A549 (cell line): ENCODE results near the gene AUH. TPM values are rescaled to one million over a fixed set of nuclear protein-coding genes. Genes with fewer than 3 reads are reported as not detected.
"Not testable (repeated sequence)": the region's sequence is repeated elsewhere in the genome, so short reads cannot be mapped to it uniquely, and the experiment has no call there.

ENCODE experiments used
- ATAC-seq, 2 experiments: fragments of 200-7000 bp in 1 of 2; fragments of >200 bp in 1 of 2; cut with Nextera tagmentation in 1 of 2; cut with Tn5 transposase in 1 of 2; 3 replicates each; pipeline versions ENCODE4 v1.8.0 to v1.9.1; 2018 to 2020; ENCODE audit warnings: mild to moderate bottlenecking in 1 of 2, moderate library complexity in 1 of 2
- CTCF ChIA-PET: fragments of 300-600 bp; sonication (Branson Sonifier 250); formaldehyde crosslinking; extraction: SDS; loops from one replicate; lab custom pipeline; 2021; ENCODE audit warnings: antibody characterized with exemption, inconsistent platforms; lab: Yijun Ruan, JAX
- POLR2A ChIA-PET: fragments of 350-600 bp; formaldehyde crosslinking; extraction: SDS; loops from one replicate; lab custom pipeline; 2021; ENCODE audit warnings: antibody characterized with exemption, inconsistent platforms; lab: Yijun Ruan, JAX
- DNase-seq, 2 experiments: peaks; one replicate each; pipeline versions ENCODE4 v3.0.0 to v3.0.0-alpha.2; 2011 to 2016; ENCODE audit warnings: low read depth in 1 of 2, low spot score in 1 of 2
- FAIRE-seq: peaks from 2 replicates; lab custom pipeline; 2011; peaks lifted over from hg19 to GRCh38; lab: Jason Lieb, UNC
- H3K27ac ChIP-seq, 2 experiments: fragments of >200 bp; sonication (Bioruptor Twin); formaldehyde crosslinking; 3 replicates each; pipeline ENCODE4 v1.5.1; 2016 to 2017
- H3K4me1 ChIP-seq: fragments of >200 bp; sonication (Bioruptor Twin); formaldehyde crosslinking; 3 replicates; pipeline ENCODE4 v1.6.1; 2016
- H3K4me2 ChIP-seq: fragments of >200 bp; sonication (Bioruptor Twin); formaldehyde crosslinking; 3 replicates; pipeline ENCODE4 v1.6.1; 2016
- H3K4me3 ChIP-seq: fragments of >200 bp; sonication (Bioruptor Twin); formaldehyde crosslinking; 3 replicates; pipeline ENCODE4 v1.5.1; 2016
- H3K9me3 ChIP-seq: fragments of >200 bp; sonication (Bioruptor Twin); formaldehyde crosslinking; 3 replicates; pipeline ENCODE4 v1.6.1; 2016
- BCL3 ChIP-seq: fragments of >200 bp; sonication (Bioruptor Twin); formaldehyde crosslinking; IDR thresholded peaks from 3 replicates; pipeline ENCODE4 v1.6.1; 2016
- BHLHE40 ChIP-seq: IDR thresholded peaks from 2 replicates; pipeline ENCODE4 v1.6.1; 2012; ENCODE audit warnings: low read depth, low read length, inconsistent platforms
- CHD2 ChIP-seq: fragments of 150-350 bp; IDR thresholded peaks from 2 replicates; pipeline ENCODE4 v1.6.1; 2014; ENCODE audit warnings: low read length; ENCODE audit not compliant: partially characterized antibody
- CHD4 ChIP-seq: fragments of 200-600 bp; sonication (generic); IDR thresholded peaks from 2 replicates; pipeline ENCODE4 v1.6.1; 2016; ENCODE audit warnings: antibody characterized with exemption, mild to moderate bottlenecking, borderline replicate concordance
- EHF ChIP-seq: fragments of 250-450 bp; sonication (Bioruptor Pico); IDR thresholded peaks from 2 replicates; pipeline ENCODE4 v1.5.0; 2020; ENCODE audit warnings: mild to moderate bottlenecking
- FOSL2 ChIP-seq, 2 experiments: fragments of 450-650 bp in 1 of 2; fragments of >200 bp in 1 of 2; sonication (Bioruptor Twin) in 1 of 2; formaldehyde crosslinking; IDR thresholded peaks; 2 replicates each; pipeline versions ENCODE4 v1.5.0 to v1.6.1; 2016 to 2020; ENCODE audit warnings: mild to moderate bottlenecking in 1 of 2, moderate library complexity in 1 of 2
- HDAC2 ChIP-seq: fragments of 200-600 bp; sonication (generic); IDR thresholded peaks from 2 replicates; pipeline ENCODE4 v1.6.1; 2016
- HEYL ChIP-seq: fragments of 250-450 bp; sonication (Bioruptor Pico); IDR thresholded peaks from 2 replicates; pipeline ENCODE4 v1.8.0; 2021; ENCODE audit warnings: mild to moderate bottlenecking, moderate library complexity
- HOXB5 ChIP-seq: fragments of 250-450 bp; sonication (Bioruptor Pico); IDR thresholded peaks from 2 replicates; pipeline ENCODE4 v1.5.0; 2020; ENCODE audit warnings: mild to moderate bottlenecking, moderate library complexity
- JUN ChIP-seq, 2 experiments: fragments of >200 bp; sonication (Bioruptor Twin); formaldehyde crosslinking; IDR thresholded peaks; 2 replicates in 1 of 2; 3 replicates in 1 of 2; pipeline ENCODE4 v1.6.1; 2016 to 2017
- KDM1A ChIP-seq: fragments of 200-600 bp; sonication (generic); IDR thresholded peaks from 2 replicates; pipeline ENCODE4 v1.6.1; 2016; ENCODE audit warnings: low read depth, mild to moderate bottlenecking
- KDM5A ChIP-seq: fragments of 200-600 bp; sonication (generic); IDR thresholded peaks from 2 replicates; pipeline ENCODE4 v1.6.1; 2016; ENCODE audit warnings: antibody characterized with exemption, mild to moderate bottlenecking
- MAZ ChIP-seq: fragments of 150-350 bp; IDR thresholded peaks from 2 replicates; pipeline ENCODE4 v1.6.1; 2014; ENCODE audit warnings: antibody characterized with exemption, low read depth, low read length, borderline replicate concordance
- NPAS2 ChIP-seq: fragments of 250-450 bp; sonication (Bioruptor Pico); IDR thresholded peaks from 2 replicates; pipeline ENCODE4 v1.8.0; 2022; ENCODE audit warnings: mild to moderate bottlenecking, moderate library complexity, borderline replicate concordance
- POLR2AphosphoS2 ChIP-seq: conservative IDR thresholded peaks from 2 replicates; pipeline ENCODE4 v1.6.1; 2012; ENCODE audit warnings: low read length, improper control_type of control experiment, inconsistent platforms
- RAD21 ChIP-seq, 2 experiments: fragments of >200 bp in 1 of 2; sonication (Bioruptor Twin) in 1 of 2; formaldehyde crosslinking in 1 of 2; IDR thresholded peaks in 1 of 2; conservative IDR thresholded peaks in 1 of 2; 2 replicates in 1 of 2; 3 replicates in 1 of 2; pipeline ENCODE4 v1.6.1; 2012 to 2018; ENCODE audit warnings: inconsistent platforms in 1 of 2
- RARB ChIP-seq: fragments of 250-450 bp; sonication (Bioruptor Pico); IDR thresholded peaks from 2 replicates; pipeline ENCODE4 v1.8.0; 2021; ENCODE audit warnings: mild to moderate bottlenecking, moderate library complexity
- RFX5 ChIP-seq: fragments of 450-650 bp; IDR thresholded peaks from 2 replicates; pipeline ENCODE4 v1.7.1; 2014; ENCODE audit warnings: antibody characterized with exemption, mild to moderate bottlenecking, moderate library complexity
- SMC3 ChIP-seq: fragments of >200 bp; sonication (Bioruptor Twin); formaldehyde crosslinking; IDR thresholded peaks from 3 replicates; pipeline ENCODE4 v1.6.1; 2018; ENCODE audit warnings: inconsistent platforms
- TP53 ChIP-seq: fragments of 250-450 bp; sonication (Bioruptor Pico); IDR thresholded peaks from 2 replicates; pipeline ENCODE4 v1.5.0; 2021; ENCODE audit warnings: mild to moderate bottlenecking, moderate library complexity
- ZC3H11A ChIP-seq: fragments of 450-650 bp; IDR thresholded peaks from 2 replicates; pipeline ENCODE4 v1.6.1; 2014; ENCODE audit warnings: antibody characterized with exemption, mild to moderate bottlenecking
- WGBS: methylation state at CpG from one replicate; pipeline ENCODE4 v1.1.6; 2017; ENCODE audit errors: missing lambda C conversion rate; 5-methylcytosine and 5-hydroxymethylcytosine counted together
- polyA plus RNA-seq, 4 experiments: library from polyadenylated mRNA; depleted of rRNA in 3 of 4; stranded (reverse); fragments of >200 nt; fragmentation: RNase III in 1 of 4; extraction: RNeasy Plus Mini Kit Qiagen cat#74134 plus additional on column Dnase treatment in 1 of 4; gene quantifications; 2 replicates in 3 of 4; 3 replicates in 1 of 4; pipeline ENCODE4 v1.2.3, GENCODE V29; 2011 to 2017
- TF ChIP-seq, protein P1 (sequence below): IDR thresholded peaks from 2 replicates; pipeline ENCODE4 v1.6.1; 2012
- TF ChIP-seq, protein P2 (sequence below): fragments of 200-600 bp; sonication (generic); IDR thresholded peaks from 2 replicates; pipeline ENCODE4 v1.6.1; 2016; ENCODE audit warnings: antibody characterized with exemption, mild to moderate bottlenecking, moderate library complexity

The AUH gene
- polyA plus RNA-seq, 2 of the 4 experiments (the other 2 are of a cell fraction), result 11.1 to 15.9 TPM

- H3K9me3 ChIP-seq, result no peaks in the 10 kb centered on the region
- ChIA-PET CTCF (interaction anchor here (1.0 kb wide), 1 partner anchor 19 kb away, joined by 3 read pairs; no protein-coding TSS in a partner anchor), POLR2A (no interaction called here)
- FAIRE-seq (no peak), ATAC-seq (no peak), DNase-seq (no peak)
- no peak overlapping the region for H3K4me3 ChIP-seq
- TF ChIP-seq SMC3 (no peak), KDM5A (no peak), RAD21 (conservative IDR thresholded peaks at IDR 0.05 in 1 of 2, IDR thresholded peaks at IDR 0.05 in 1 of 2) (no peak), EHF (CRISPR knock-in tag) (no peak), CHD2 (no peak), JUN (IDR thresholded peaks at IDR 0.05) (no peak), ZC3H11A (no peak), MAZ (no peak), NPAS2 (CRISPR knock-in tag) (no peak)
- H3K27ac ChIP-seq, result no peak overlapping the region
- no peak overlapping the region for H3K4me2 ChIP-seq
- no peaks in the 10 kb centered on the region for H3K4me1 ChIP-seq
- WGBS, result 82% methylated on average over 2 of the region's 2 CpGs
Measured at GRCh38 chr9:91378695-91379127, 17.0 kb upstream of the AUH start.

DNA sequence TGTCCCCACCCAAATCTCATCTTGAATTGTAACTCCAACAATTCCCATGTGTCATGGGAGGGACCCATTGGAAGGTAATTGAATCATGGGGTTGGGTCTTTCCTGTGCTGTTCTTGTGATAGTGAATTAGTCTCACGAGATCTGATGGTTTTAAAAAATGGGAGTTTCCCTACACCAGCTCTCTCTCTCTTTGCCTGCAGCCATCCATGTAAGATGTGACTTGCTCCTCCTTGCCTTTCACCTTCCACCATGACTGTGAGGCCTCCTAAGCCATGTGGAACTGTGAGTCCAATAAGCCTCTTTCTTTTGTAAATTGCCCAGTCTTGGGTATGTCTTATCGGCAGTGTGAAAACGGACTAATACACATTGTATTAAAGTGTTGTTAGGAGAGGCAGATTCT is 16.3 kb upstream of the AUH start:
- WGBS, result 93% methylated on average over 3 of the region's 3 CpGs
- H3K4me1 ChIP-seq, FAIRE-seq, H3K27ac ChIP-seq, POLR2A ChIA-PET, H3K9me3 ChIP-seq, DNase-seq, ATAC-seq, H3K4me2 ChIP-seq, H3K4me3 ChIP-seq: not testable (repeated sequence)
- CTCF ChIA-PET, result interaction anchor here (1.7 kb wide), 1 partner anchor 48 kb away, joined by 4 read pairs; no protein-coding TSS in a partner anchor

DNA sequence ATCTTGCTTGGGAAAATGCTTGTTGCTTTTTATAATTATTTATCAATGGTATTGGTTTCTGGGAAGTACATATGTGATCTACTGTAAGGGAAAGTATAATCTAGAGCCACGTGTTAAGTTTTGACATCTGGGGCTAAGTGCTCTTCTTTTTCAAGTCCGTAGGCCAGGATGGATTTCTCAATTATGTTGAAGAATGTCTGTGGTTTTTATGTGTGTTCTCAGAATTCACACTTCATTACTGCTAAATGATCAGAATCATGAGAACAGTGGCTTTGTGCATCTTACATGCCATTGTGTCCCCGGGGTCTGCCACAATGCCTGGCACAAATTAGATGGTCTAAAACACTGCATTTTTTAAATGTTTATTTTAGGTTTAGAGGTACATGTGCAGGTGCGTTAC is 14.5 kb upstream of the AUH start:
- ATAC-seq (no peak), FAIRE-seq (no peak), DNase-seq (no peak)
- WGBS, result 65% methylated on average over 4 of the region's 4 CpGs
- Histone ChIP-seq H3K9me3 (no peaks in the 10 kb centered on the region), H3K4me1 (no peaks in the 10 kb centered on the region), H3K4me2 (no peak overlapping the region), H3K4me3 (no peak overlapping the region), H3K27ac (no peak overlapping the region)
- no peak for TF ChIP-seq POLR2AphosphoS2
- TF ChIP-seq ZC3H11A, result no peak
- TF ChIP-seq NPAS2 (CRISPR knock-in tag), result no peak
- TF ChIP-seq BCL3, result no peak
- no peak for TF ChIP-seq RARB (CRISPR knock-in tag)
- TF ChIP-seq CHD2, result no peak
- TF ChIP-seq HDAC2, result no peak
- ChIA-PET POLR2A (no interaction called here), CTCF (no interaction called here)

DNA sequence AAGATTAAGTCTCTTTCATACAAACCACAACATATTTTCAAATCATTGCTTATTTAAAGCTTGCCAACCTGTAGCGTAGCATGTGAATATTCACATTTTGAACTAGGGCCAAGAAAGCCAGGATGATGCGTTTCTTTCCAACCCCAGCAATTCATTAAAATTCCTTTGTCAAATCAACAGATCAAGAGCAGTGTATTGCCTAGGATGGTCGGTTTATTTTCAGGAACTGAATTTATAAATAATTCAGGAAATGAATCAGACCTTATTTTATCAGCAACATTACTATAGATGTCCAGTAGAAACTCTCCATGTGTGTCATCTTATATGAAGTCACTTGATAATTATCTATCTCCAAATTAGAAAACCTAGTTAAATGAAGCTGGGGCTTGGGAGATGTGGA is 13.2 kb upstream of the AUH start:
- H3K4me2 ChIP-seq, result no peak overlapping the region
- no peak overlapping the region for H3K4me3 ChIP-seq
- H3K4me1 ChIP-seq, result no peaks in the 10 kb centered on the region
- POLR2A ChIA-PET, result no interaction called here
- 72% methylated on average over 3 of the region's 3 CpGs for WGBS
- FAIRE-seq (no peak), DNase-seq (no peak), ATAC-seq (no peak)
- no peaks in the 10 kb centered on the region for H3K9me3 ChIP-seq
- TF ChIP-seq RFX5 (no peak), EHF (CRISPR knock-in tag) (no peak), KDM1A (no peak), HDAC2 (no peak)
- TF ChIP-seq, protein P1, sequence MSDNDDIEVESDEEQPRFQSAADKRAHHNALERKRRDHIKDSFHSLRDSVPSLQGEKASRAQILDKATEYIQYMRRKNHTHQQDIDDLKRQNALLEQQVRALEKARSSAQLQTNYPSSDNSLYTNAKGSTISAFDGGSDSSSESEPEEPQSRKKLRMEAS, result no peak
- H3K27ac ChIP-seq, result no peak overlapping the region
- CTCF ChIA-PET, result interaction anchor here (0.9 kb wide), 1 partner anchor 338 kb away, joined by 3 read pairs; no protein-coding TSS in a partner anchor

DNA sequence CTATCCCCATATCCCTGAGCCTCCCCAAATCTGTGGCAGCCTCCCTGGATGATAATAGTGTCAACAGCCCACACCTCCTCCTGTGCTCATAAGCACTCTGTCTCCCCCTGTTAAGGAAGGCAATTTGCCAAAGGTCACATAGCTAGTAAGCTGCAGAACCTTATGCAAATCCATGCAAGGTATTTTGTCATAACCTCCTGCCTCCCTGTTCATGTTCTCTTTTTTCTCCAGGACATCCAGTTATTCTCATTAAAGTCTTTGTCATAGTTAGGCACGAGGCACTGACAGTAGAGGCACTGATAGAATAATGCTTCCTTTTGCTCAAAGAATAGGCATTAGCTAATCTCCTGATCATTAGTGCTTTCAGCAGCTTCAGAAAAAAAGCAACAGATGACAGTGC is 10.2 kb upstream of the AUH start:
- FAIRE-seq (no peak), ATAC-seq (no peak), DNase-seq (no peak)
- H3K9me3 ChIP-seq, result 0 out of 3 replicates have a peak, but pooled peaks cover 3% of the 10 kb centered on the region
- 52% methylated on average over 1 of the region's 1 CpG for WGBS
- no peaks in the 10 kb centered on the region for H3K4me1 ChIP-seq
- no peak overlapping the region for H3K27ac ChIP-seq
- CTCF ChIA-PET, result interaction anchor here (0.7 to 1.9 kb wide), 4 partner anchors 11 to 457 kb away, joined by 3 to 8 read pairs (median 4); no protein-coding TSS in a partner anchor
- no peak overlapping the region for H3K4me2 ChIP-seq
- no peak overlapping the region for H3K4me3 ChIP-seq
- POLR2A ChIA-PET, result interaction anchor here (0.7 kb wide), 1 partner anchor 53 kb away, joined by 3 read pairs; no protein-coding TSS in a partner anchor
- TF ChIP-seq, protein P2, sequence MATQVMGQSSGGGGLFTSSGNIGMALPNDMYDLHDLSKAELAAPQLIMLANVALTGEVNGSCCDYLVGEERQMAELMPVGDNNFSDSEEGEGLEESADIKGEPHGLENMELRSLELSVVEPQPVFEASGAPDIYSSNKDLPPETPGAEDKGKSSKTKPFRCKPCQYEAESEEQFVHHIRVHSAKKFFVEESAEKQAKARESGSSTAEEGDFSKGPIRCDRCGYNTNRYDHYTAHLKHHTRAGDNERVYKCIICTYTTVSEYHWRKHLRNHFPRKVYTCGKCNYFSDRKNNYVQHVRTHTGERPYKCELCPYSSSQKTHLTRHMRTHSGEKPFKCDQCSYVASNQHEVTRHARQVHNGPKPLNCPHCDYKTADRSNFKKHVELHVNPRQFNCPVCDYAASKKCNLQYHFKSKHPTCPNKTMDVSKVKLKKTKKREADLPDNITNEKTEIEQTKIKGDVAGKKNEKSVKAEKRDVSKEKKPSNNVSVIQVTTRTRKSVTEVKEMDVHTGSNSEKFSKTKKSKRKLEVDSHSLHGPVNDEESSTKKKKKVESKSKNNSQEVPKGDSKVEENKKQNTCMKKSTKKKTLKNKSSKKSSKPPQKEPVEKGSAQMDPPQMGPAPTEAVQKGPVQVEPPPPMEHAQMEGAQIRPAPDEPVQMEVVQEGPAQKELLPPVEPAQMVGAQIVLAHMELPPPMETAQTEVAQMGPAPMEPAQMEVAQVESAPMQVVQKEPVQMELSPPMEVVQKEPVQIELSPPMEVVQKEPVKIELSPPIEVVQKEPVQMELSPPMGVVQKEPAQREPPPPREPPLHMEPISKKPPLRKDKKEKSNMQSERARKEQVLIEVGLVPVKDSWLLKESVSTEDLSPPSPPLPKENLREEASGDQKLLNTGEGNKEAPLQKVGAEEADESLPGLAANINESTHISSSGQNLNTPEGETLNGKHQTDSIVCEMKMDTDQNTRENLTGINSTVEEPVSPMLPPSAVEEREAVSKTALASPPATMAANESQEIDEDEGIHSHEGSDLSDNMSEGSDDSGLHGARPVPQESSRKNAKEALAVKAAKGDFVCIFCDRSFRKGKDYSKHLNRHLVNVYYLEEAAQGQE, result no peak
- TF ChIP-seq HEYL (CRISPR knock-in tag) (no peak), CHD4 (no peak), BHLHE40 (no peak), TP53 (CRISPR knock-in tag) (no peak), FOSL2 (IDR thresholded peaks at IDR 0.05) (no peak), FOSL2 (CRISPR knock-in tag; IDR thresholded peaks at IDR 0.05) (no peak), HOXB5 (no peak)
- TF ChIP-seq, protein P1, result no peak
